ENCODE data around the gene PTPRG. TPM values are rescaled to one million over a fixed set of nuclear protein-coding genes. Genes with fewer than 3 reads are reported as not detected.

The PTPRG gene
- polyA plus RNA-seq, 3 donors, result 5.6 to 45.7 (median 13.3) TPM

DNA sequence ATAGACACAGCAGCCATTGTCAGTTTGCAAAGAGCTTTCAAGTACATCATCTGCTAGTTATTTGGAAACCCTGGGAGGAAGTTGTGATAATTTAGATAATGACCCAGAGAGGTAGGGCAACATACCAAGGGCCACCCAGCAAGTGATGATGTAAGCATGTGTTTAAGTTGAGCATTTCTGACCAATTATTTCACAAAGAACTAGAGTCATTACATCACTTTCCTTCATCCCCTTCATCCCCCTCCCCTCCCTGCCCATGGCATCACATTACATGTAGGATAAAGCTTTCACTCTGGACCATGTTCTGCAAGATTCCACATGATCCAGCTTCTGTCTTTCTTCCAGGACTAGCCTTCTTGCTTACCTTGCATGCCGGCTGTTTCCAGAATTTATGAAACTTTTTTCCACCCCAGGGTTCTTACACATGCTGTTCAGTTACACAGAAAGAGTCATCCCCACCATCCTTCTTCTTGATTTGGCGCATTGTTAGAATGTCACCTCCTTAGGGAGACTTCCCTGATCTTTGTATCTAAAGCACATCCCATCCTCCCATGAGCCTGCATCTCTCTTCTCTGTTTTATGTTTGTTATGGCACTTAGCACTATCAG is 71.3 kb downstream of the PTPRG start:
- WGBS, 3 donors, result 92 to 98% (median 92%) methylated on average over 2 of the region's 2 CpGs
- no peak overlapping the region for H3K27ac ChIP-seq (ENCODE audit: low read depth, low read length)

DNA sequence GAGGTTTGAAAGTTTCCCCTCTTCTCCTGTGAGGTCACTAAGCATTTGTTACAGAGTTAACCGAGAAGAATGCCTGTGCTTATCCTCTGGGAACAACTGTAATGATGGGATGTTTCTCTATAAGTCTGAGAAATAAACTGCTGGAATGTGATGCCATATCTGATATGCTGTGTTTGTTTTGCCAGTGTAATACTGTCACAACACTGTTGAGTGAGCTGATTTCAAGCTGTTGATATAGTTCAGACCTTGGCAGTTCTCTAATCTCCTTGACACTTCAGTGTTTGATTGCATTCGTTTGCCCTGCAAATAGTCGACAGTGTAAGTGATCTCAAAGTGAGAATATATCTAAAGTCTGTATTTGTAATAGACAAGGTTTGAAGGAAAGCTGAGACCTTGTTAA is 73.3 kb downstream of the PTPRG start:
- WGBS, 3 donors, result 26 to 55% (median 49%) methylated on average over 3 of the region's 3 CpGs

DNA sequence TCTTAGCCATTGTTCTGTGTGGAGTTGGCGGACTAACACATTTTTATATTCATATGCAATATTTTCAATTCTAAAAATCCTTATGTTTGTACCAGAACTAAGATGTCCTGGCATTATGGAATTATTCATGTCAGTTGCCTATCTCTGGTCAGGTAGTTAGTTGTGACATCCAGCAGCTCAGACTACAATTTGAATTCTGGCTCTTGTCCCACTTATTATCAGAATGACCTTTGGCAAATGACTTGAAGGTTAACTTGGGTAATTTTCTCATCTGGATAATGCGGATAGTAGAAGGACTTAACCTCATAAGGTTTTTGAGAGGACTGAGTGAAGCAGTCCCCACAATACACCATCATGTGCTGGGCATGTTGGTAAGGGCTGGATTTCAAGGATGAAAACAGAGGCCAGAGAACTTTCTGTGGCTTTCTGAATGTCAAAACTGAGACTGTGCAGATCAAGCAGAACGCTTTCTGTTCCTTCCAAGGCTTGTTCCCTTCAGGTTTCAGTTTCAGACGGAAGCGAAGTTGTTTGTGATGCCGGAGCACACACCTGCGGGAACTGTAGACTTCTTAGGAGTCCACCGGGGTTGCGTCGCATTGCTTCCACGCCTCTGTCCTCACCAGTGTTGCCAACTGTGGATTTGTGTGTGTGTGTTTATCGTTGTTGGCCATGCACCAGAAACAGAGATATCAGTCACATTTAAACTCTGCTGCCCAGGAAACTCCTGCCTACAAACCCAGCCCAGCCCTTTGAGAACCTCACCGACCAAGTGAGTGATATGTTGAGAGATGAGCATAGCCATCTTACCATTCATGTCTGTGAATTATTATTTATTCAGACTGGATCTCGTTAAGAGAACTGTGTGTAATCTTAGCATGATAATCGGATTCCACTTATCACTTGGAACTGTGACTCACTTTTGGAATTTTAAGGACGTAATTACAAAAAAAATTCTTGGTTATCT is 76.0 kb downstream of the PTPRG start:
- no peak overlapping the region for H3K27ac ChIP-seq (ENCODE audit: low read depth, low read length)
- 24 to 52% (median 44%) methylated on average over 16 of the region's 16 CpGs for WGBS, 3 donors

More for the DNA sequence above, 73.3 kb downstream of the PTPRG start:
- H3K27ac ChIP-seq (ENCODE audit: low read depth, low read length), result no peak overlapping the region

DNA sequence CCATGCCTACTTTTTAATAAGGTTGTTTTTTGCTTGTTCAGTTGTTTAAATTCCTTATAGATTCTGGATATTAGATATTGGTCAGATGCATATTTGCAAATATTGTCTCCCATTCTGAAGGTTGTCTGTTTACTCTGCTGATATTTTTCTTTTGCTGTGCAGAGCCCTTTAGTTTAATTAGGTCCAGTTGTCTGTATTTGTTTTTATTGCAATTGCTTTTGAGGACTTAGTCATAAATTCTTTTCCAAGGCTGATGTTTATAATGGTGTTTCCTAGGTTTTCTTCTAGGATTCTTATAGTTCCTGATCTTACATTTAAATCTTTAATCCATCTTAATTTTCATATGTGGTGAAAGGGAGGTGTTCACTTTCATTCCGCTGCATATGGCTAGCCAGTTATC is 77.4 kb downstream of the PTPRG start:
- 92 to 100% (median 95%) methylated on average over 1 of the region's 1 CpG for WGBS, 3 donors
- no peak overlapping the region for H3K27ac ChIP-seq (ENCODE audit: low read depth, low read length)

DNA sequence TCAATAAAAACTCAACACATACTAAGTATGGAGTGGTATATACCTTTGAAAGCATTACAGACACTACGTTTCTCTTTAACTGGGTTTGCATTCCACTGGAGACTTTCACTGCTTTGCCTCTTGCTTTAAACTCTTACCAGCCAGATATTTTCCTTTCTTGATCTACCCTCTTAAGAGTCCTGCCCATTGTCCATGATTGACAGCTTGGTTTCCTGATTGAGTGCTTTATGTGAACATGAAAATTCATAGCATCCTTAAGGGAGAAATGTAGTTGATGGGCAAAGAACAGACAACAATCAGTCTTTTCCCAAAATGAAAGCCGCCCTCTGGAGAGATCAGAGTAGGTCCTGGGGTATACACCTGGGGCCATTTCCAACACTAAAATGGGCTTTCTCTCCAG is 78.6 kb downstream of the PTPRG start:
- 92 to 98% (median 93%) methylated on average over 2 of the region's 2 CpGs for WGBS, 3 donors
- no peak overlapping the region for H3K27ac ChIP-seq (ENCODE audit: low read depth, low read length)

DNA sequence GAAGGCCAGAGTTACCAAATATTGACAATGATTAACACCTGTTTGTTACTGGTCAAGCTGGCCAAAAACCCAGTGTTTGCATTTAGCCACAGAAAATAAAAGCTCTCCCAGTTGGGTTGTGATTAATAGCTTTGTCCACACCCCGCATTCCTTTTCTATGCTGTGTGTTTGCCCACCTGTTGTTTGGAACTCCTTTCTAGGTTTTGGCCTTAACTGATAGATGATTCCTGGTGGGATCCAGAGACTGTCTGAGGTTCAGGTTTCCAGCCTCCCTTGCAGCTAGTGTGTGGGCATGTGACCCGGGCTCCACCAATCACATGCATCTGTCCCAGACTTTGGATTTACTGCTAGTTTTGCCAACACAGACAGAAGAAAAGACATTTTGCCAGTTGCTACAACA is 83.8 kb downstream of the PTPRG start:
- WGBS, 3 donors, result 53 to 97% (median 95%) methylated on average over 2 of the region's 2 CpGs
- no peak overlapping the region for H3K27ac ChIP-seq (ENCODE audit: low read depth, low read length)

DNA sequence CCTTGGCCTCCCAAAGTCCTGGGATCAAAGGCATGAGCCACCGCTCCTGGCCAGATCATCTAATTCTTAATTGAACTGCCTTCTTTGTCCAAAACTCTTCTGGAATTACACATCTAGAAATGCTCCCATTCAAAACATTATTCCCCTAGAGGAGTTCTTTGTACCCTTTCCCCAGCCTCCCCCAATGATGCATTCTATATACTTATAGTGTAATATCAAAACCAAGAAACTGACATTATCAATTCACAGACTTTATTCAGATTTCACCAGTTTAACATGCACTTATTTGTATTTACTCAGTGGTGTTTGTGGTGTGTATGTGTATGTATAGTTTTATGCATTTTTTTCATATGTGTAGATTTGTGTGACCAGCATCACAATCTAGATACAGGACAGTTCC is 85.0 kb downstream of the PTPRG start:
- H3K27ac ChIP-seq (ENCODE audit: low read depth, low read length), result no peak overlapping the region
- 95 to 100% (median 98%) methylated on average over 1 of the region's 1 CpG for WGBS, 3 donors

DNA sequence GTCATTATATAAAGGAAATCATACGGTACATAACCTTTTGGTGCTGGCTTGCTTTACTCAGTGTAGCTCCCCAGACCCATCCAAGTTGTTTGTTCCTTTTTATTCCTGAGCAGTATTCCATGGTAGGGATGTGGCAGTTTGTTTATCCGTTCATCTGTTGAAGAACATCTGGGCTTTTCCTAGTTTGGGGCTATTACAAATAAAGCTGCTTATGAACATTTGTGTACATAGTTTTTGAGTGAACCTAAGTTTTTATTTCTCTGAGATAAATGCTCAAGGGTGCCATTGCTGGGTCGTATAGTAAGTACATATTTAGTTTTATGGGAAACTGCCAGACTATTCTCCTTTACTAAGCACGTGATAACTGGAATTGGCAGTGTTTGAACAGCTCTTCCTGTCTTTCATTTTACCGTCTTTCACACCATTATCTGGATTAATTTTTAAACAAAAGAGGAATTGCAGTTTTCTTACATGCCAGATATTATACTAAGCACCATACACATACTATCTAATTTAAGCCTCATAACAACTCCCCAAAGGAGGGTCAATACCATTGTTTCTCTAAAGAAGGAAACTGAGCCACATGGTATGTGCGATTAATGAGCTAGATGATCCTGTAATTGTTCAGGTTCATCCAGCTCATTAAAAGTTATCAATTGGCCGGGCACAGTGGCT is 85.6 kb downstream of the PTPRG start:
- no peak overlapping the region for H3K27ac ChIP-seq (ENCODE audit: low read depth, low read length)
- 58 to 68% (median 60%) methylated on average over 7 of the region's 7 CpGs for WGBS, 3 donors

DNA sequence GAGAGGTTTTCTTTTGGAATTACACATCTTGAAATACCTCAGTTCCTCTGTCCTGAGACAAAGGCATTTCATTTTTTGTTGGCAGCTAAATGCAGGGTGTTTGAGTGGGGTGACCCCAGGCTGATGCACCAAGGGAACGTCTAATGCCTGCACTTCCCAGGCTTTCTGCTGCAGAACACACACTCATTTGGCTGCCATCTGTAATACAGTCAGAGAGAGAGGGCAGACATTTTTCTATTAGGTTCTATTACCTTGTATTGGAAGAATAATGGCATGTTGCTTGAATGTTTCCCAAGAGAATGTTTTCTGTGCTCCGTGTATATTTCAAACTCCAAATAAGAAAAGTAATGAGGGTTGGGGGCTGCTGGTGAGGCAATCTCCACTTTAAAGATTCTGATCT is 87.1 kb downstream of the PTPRG start:
- no peak overlapping the region for H3K27ac ChIP-seq (ENCODE audit: low read depth, low read length)
- whole genome bisulfite sequencing, 3 donors, result 53 to 74% (median 63%) methylated on average over 2 of the region's 2 CpGs

DNA sequence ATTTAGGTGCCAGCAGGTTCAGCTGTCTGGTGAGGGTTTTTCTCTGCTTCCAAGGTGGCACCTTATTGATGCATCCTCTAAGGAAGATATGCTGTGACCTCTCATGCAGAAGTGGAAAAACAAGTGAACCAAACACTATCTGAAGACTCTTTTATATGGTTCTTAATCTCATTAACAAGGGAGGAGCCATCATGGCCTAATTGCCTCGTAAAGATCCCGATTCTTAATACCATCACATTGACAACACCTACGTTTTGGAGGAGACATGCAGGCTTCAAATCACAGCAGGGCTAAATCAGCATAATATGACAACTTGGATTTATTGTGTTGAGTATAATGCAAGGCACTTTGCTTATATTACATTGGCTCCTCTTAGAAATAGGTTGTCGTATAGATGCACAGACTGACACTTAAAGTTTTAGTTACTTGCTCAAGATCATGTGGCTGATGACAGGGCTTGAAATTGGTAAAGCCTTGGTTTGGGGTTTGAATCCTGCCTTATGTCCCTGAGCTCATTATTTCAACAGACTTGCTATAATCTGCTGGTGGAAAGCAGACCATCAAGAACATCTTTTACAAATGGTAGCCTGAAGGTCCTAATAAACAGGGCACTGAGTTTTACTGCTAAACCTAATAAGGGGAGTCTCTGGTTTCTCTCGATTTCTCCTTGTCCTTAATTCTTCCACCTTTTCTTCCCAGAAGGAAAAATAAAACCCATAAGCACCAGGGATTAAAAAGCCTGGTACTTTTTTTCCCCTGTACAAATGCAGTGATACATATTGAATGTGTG is 88.2 kb downstream of the PTPRG start:
- 70 to 76% (median 73%) methylated on average over 5 of the region's 5 CpGs for WGBS, 3 donors

DNA sequence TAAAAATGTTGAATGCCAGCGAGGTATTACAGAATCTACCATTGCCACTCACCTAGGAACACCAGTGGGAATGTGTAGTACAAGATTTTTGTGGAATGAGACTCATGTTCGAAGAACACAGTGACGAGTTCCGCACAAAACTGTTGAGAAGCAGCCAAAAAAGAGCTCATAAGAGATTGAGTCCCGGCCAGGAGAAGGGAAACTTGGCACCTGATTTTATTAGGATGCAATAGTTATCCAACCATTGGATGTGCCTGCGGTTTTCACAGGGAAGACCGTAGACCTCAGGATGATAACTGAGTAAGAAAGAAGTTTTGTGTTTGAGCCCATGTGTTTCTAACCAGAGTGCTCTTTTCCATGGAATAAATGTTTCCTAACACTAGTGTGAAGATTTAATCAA is 88.9 kb downstream of the PTPRG start:
- no peak overlapping the region for H3K27ac ChIP-seq (ENCODE audit: low read depth, low read length)
- WGBS, 3 donors, result 37 to 90% (median 61%) methylated on average over 7 of the region's 7 CpGs

More for the DNA sequence above, 88.2 kb downstream of the PTPRG start:
- H3K27ac ChIP-seq (ENCODE audit: low read depth, low read length), result no peak overlapping the region

DNA sequence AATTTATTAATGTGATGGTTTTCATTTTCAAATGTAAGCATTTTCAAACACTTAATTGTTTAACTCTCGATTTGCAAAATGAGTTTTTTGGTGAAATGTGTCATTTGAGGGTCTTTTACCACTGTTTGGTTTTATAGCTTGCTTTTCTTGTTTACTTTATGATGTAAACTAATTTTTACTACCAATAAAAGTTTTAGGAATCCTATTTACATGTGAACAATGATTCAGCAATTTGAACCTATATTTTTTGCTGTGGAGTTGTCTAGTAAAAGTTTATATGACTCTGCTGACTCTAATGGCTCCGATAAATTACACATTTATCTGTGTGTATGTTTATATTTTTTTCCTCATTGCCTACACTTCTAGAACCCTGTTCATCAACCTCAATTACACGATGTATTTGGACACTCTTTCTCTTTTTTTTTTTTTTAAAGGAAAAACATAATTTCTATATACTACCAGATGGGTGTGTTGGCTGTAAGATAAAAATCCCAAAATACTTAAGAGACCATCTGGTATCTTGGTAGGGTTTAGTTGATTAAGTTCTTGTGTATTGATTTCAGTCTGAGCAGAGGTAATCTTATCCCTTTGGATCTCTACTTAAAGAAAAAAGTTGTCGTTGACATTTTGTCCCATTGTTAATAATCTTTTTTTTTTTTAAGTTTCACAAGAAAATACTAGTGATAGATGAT is 89.5 kb downstream of the PTPRG start:
- 59 to 68% (median 61%) methylated on average over 4 of the region's 4 CpGs for WGBS, 3 donors
- H3K27ac ChIP-seq (ENCODE audit: low read depth, low read length), result no peak overlapping the region

DNA sequence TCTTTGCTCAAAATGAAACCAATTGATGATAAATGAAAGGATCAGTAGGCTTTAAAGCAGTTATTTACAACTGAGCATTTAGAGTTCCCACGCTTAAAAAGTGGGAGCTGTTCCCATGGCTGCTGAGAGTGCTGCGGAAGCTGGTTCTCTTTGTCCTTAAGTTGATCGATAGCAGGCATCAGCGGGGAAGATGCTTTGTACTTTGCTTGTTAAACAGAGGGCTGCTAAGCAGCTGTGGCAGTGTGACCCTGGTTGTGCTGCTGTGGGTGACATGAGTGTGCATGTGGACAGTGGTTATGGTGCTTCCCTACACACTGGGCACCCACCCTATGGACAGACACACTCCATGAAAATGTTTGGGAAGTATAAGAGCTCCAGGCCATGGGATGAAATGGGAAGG is 96.3 kb downstream of the PTPRG start:
- 60 to 68% (median 66%) methylated on average over 4 of the region's 4 CpGs for WGBS, 3 donors

DNA sequence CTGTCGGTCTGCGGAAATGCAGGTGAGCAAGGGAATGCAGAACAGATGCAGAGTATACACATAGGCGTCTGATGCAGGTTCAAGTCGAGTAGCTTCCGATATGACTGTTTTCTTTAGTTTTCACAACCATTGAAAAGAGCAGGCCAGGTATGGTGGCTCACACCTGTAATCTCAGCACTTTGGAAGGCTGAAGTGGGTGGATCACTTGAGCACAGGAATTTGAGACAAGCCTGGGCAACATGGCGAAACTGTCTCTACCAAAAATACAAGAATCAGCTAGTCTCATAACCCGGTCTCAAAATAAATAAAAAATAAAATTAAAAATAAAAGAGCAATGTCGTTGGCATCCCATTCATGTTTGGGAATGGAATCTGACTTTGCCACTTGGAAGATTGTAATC is 101.5 kb downstream of the PTPRG start:
- no peak overlapping the region for H3K27ac ChIP-seq (ENCODE audit: low read depth, low read length)
- WGBS, 3 donors, result 93 to 96% (median 95%) methylated on average over 8 of the region's 8 CpGs

More for the DNA sequence above, 96.3 kb downstream of the PTPRG start:
- no peak overlapping the region for H3K27ac ChIP-seq (ENCODE audit: low read depth, low read length)

DNA sequence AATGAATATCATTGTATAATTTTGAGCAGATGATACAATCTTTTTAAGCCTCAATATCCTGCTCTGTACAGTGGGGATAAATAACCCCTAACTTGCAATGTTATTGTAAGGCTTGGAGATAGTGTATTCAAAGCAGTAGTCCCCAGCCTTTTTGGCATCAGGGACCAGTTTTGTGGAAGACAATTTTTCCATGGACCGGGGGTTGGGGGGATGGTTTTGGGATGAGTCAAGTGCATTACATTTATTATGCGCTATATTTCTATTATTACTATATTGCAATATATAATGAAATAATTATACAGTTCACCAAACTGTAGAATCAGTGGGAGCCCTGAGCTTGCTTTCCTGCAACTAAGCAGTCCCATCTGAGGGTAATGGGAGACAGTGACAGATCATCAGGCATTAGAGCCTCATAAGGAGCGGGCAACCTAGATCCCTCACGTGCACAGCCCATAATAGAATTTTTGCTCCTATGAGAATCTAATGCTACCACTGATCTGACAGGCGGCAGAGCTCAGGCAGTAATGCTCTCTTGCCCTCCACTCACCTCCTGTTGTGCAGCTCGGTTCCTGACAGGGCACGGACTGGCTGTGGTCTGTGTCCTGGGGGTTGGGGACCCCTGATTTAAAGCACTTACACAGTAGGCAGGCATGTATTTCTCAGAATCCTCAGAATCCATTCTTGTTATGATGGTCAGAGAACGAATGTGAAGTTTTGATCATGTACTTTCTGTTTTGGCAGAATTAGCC is 102.2 kb downstream of the PTPRG start:
- 78 to 89% (median 80%) methylated on average over 8 of the region's 8 CpGs for WGBS, 3 donors

DNA sequence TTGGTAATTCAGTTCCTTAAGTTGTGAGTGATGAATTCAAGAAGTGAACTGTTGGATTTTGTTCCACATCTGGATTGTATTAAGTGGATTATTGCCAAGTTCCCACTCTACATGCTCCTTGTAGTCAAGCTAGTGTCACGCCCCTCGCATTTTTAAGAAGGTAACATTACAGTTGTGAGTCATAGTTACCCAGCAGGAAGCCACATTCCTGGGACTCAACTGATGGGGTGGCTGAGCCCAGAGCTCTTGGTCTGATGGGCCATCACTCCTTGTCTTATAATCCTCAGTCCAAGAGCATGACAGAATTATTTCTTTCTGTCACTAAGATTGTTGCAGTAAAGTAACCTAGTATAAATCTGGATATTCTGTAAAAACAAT is 102.7 kb downstream of the PTPRG start:
- H3K27ac ChIP-seq (ENCODE audit: low read depth, low read length), result no peak overlapping the region
- 63 to 79% (median 64%) methylated on average over 2 of the region's 2 CpGs for WGBS, 3 donors

More for the DNA sequence above, 102.2 kb downstream of the PTPRG start:
- no peak overlapping the region for H3K27ac ChIP-seq (ENCODE audit: low read depth, low read length)

DNA sequence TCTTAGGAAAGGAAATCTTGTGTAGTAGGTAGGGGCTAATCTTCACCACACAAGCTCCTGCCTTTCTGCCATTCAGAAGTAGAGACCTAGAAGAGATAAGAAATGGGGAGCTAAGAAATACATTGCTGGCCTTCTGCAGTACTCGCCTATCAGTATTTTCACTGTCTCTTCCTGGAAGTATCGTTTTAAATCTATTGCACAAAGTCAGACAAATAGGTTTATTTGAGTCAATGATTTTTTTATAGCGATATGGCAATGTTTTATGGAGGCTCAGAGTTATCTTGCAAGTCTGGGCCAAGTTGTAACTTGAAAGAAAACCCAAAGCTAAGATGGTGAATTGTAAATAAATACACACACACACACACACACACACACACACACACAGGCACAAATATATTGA is 103.8 kb downstream of the PTPRG start:
- WGBS, 3 donors, result 88 to 91% (median 89%) methylated on average over 3 of the region's 3 CpGs
- H3K27ac ChIP-seq (ENCODE audit: low read depth, low read length), result no peak overlapping the region
